SK-N-SH (cell line): ENCODE measurements around the gene CDHR4. TPM values are rescaled to one million over a fixed set of nuclear protein-coding genes. Genes with fewer than 3 reads are reported as not detected.

ENCODE experiments used
- CTCF ChIA-PET: fragments of 300-600, 350-600 bp; formaldehyde crosslinking; extraction: SDS; loops from one replicate; lab custom pipeline; 2021; lab: Yijun Ruan, JAX
- POLR2A ChIA-PET: fragments of 350-600 bp; sonication (Branson Sonifier 250); formaldehyde crosslinking; extraction: SDS; loops from one replicate; lab custom pipeline; 2020; ENCODE audit warnings: antibody characterized with exemption, inconsistent platforms; lab: Yijun Ruan, JAX
- DNase-seq: peaks from one replicate; pipeline ENCODE4 v3.0.0; 2012
- H2AFZ ChIP-seq: fragments of 200-600 bp; sonication (generic); 2 replicates; pipeline ENCODE4 v1.8.1; 2016; ENCODE audit warnings: antibody characterized with exemption, mild to moderate bottlenecking, low read depth
- H3F3A ChIP-seq: fragments of 200-600 bp; sonication (generic); replicated peaks from 2 replicates; pipeline ENCODE3; 2016; ENCODE audit warnings: antibody characterized with exemption, mild to moderate bottlenecking; ENCODE audit not compliant: insufficient read depth
- H3K27ac ChIP-seq, 2 experiments: fragments of 200-500 bp in 1 of 2; fragments of 200-600 bp in 1 of 2; sonication (Bioruptor generic) in 1 of 2; sonication (generic), shearing (Covaris generic) in 1 of 2; 2 replicates each; pipeline versions ENCODE4 v1.5.1 to v1.6.1; 2014 to 2016; ENCODE audit warnings: low read depth in 2 of 2, inconsistent platforms in 1 of 2, low read length in 1 of 2, mild to moderate bottlenecking in 1 of 2, mixed read lengths in 1 of 2
- H3K27me3 ChIP-seq: fragments of 200-600 bp; sonication (generic), shearing (Covaris generic); 2 replicates; pipeline ENCODE4 v1.6.1; 2016; ENCODE audit warnings: mixed run types; ENCODE audit not compliant: insufficient read depth
- H3K36me3 ChIP-seq, 2 experiments: fragments of 200-500 bp in 1 of 2; fragments of 200-600 bp in 1 of 2; sonication (Bioruptor generic) in 1 of 2; sonication (generic) in 1 of 2; replicated peaks in 1 of 2; 2 replicates each; pipeline versions ENCODE3 to v1.5.1; 2014 to 2016; ENCODE audit warnings: low read length in 1 of 2, mild to moderate bottlenecking in 1 of 2; ENCODE audit not compliant: insufficient read depth in 2 of 2, control insufficient read depth in 1 of 2
- H3K4me1 ChIP-seq, 2 experiments: fragments of 200-500 bp in 1 of 2; fragments of 200-600 bp in 1 of 2; sonication (Bioruptor generic) in 1 of 2; sonication (generic), shearing (Covaris generic) in 1 of 2; 2 replicates each; pipeline versions ENCODE4 v1.5.1 to v1.6.1; 2014 to 2016; ENCODE audit warnings: low read depth in 1 of 2, low read length in 1 of 2, mixed run types in 1 of 2; ENCODE audit not compliant: insufficient read depth in 2 of 2, control insufficient read depth in 1 of 2
- H3K4me2 ChIP-seq: fragments of 200-600 bp; sonication (generic), shearing (Covaris generic); 2 replicates; pipeline ENCODE4 v1.6.1; 2017; ENCODE audit warnings: mixed run types
- H3K4me3 ChIP-seq, 2 experiments: fragments of 200-500 bp in 1 of 2; fragments of 200-600 bp in 1 of 2; sonication (Bioruptor generic) in 1 of 2; sonication (generic), shearing (Covaris generic) in 1 of 2; 2 replicates each; pipeline versions ENCODE4 v1.5.1 to v1.8.1; 2014 to 2016; ENCODE audit warnings: low read depth in 2 of 2, inconsistent platforms in 1 of 2, low read length in 1 of 2, mild to moderate bottlenecking in 1 of 2, mixed read lengths in 1 of 2, moderate library complexity in 1 of 2
- H3K79me2 ChIP-seq: fragments of 200-600 bp; sonication (generic); 2 replicates; pipeline ENCODE4 v1.8.1; 2017; ENCODE audit warnings: mild to moderate bottlenecking; ENCODE audit not compliant: insufficient read depth
- H3K9ac ChIP-seq: fragments of 200-600 bp; sonication (generic); 2 replicates; pipeline ENCODE4 v1.6.1; 2017; ENCODE audit warnings: mixed run types
- H3K9me2 ChIP-seq: fragments of 200-600 bp; sonication (generic); 2 replicates; pipeline ENCODE4 v1.6.1; 2017; ENCODE audit warnings: mixed run types
- H3K9me3 ChIP-seq: fragments of 200-600 bp; sonication (generic); 2 replicates; pipeline ENCODE4 v1.6.1; 2017; ENCODE audit warnings: mixed run types, mild to moderate bottlenecking, moderate library complexity
- H4K20me1 ChIP-seq: fragments of 200-600 bp; sonication (generic); 2 replicates; pipeline ENCODE4 v1.6.1; 2017; ENCODE audit warnings: mild to moderate bottlenecking, mixed run types; ENCODE audit not compliant: insufficient read depth
- FOXJ3 ChIP-seq: sonication (generic); formaldehyde crosslinking; IDR thresholded peaks from 2 replicates; pipeline ENCODE4 v1.5.1; 2020; ENCODE audit warnings: mild to moderate bottlenecking, missing genetic modification reagents
- FOXM1 ChIP-seq: IDR thresholded peaks from 2 replicates; pipeline ENCODE4 v1.4.0; 2012; ENCODE audit warnings: low read depth, mild to moderate bottlenecking
- MEF2A ChIP-seq: IDR thresholded peaks from 2 replicates; pipeline ENCODE4 v1.4.0; 2012; ENCODE audit warnings: low read depth, borderline replicate concordance
- MXI1 ChIP-seq: IDR thresholded peaks from 2 replicates; pipeline ENCODE4 v1.6.1; 2012; ENCODE audit warnings: mild to moderate bottlenecking, low read depth, low read length, improper control_type of control experiment
- POLR2AphosphoS5 ChIP-seq: IDR thresholded peaks from 2 replicates; pipeline ENCODE4 v1.6.1; 2012; ENCODE audit warnings: low read depth, low read length
- RAD21 ChIP-seq: IDR thresholded peaks from 2 replicates; pipeline ENCODE4 v1.6.1; 2012; ENCODE audit warnings: mild to moderate bottlenecking, low read length
- RXRA ChIP-seq: IDR thresholded peaks from 2 replicates; pipeline ENCODE4 v1.4.0; 2012; ENCODE audit warnings: low read depth, mild to moderate bottlenecking, borderline replicate concordance
- TAF1 ChIP-seq: IDR thresholded peaks from 2 replicates; pipeline ENCODE4 v1.6.1; 2012; ENCODE audit warnings: low read depth, mild to moderate bottlenecking, low read length, moderate library complexity, borderline replicate concordance
- TCF12 ChIP-seq: IDR thresholded peaks from 2 replicates; pipeline ENCODE4 v1.4.0; 2012
- TEAD4 ChIP-seq: IDR thresholded peaks from 2 replicates; pipeline ENCODE4 v1.4.0; 2012; ENCODE audit warnings: mild to moderate bottlenecking, borderline replicate concordance; ENCODE audit not compliant: insufficient read depth
- YY1 ChIP-seq: IDR thresholded peaks from 2 replicates; pipeline ENCODE4 v1.4.0; 2012; ENCODE audit warnings: low read depth, mild to moderate bottlenecking
- WGBS: methylation state at CpG from one replicate; pipeline ENCODE4 v1.1.6; 2017; ENCODE audit warnings: low lambda C conversion rate; 5-methylcytosine and 5-hydroxymethylcytosine counted together
- polyA plus RNA-seq, 3 experiments: library from polyadenylated mRNA; depleted of rRNA; stranded (reverse); fragments of >200 nt; gene quantifications; 2 replicates each; pipeline ENCODE4 v1.2.3, GENCODE V29; 2012
- TF ChIP-seq, protein P1 (sequence below): fragments of 150-350 bp; IDR thresholded peaks from 2 replicates; pipeline ENCODE4 v1.6.1; 2017; ENCODE audit warnings: antibody characterized with exemption, low read length, low read depth, borderline replicate concordance
- TF ChIP-seq, protein P2 (sequence below): IDR thresholded peaks from 2 replicates; pipeline ENCODE4; 2012
- TF ChIP-seq, protein P3 (sequence below): fragments of 150-350 bp; IDR thresholded peaks from 2 replicates; pipeline ENCODE4 v1.6.1; 2016; ENCODE audit warnings: mild to moderate bottlenecking, low read depth, low read length
- TF ChIP-seq, protein P4 (sequence below): IDR thresholded peaks from 2 replicates; pipeline ENCODE4 v1.4.0; 2012; ENCODE audit warnings: low read depth

CDHR4 gene
- polyA plus RNA-seq, 1 of the 3 experiments (the other 2 are of a cell fraction) = 0.07 TPM

DNA sequence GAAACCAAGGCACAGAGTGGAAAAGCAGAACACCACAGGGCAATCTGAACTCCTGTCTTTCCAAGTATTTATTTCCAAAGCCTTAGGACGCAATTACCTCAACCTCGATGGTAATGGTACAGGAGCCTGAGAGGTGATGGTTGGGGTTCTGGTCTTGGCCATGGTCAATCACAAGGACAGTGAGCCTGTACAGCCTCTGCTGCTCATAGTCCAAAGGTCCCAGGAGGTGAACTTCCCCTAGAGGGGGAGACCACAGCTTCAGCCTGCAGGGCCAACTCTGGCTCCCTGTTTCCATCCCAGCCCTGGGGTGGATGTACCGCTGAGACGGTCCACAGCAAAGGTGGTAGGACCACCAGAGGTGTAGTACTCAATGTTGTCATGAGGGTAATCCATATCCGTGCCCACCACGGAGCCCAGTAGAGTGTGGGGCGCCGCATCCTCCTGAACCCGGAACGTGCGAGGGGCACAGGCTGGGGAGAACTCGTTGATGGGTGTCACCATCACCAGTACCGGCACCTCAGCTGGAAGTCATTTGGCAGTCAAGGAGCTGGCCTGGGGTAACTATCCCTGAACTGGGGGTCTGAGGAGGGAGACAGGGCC lies 6.1 kb downstream of the CDHR4 start (continued):
- TF ChIP-seq, protein P1, sequence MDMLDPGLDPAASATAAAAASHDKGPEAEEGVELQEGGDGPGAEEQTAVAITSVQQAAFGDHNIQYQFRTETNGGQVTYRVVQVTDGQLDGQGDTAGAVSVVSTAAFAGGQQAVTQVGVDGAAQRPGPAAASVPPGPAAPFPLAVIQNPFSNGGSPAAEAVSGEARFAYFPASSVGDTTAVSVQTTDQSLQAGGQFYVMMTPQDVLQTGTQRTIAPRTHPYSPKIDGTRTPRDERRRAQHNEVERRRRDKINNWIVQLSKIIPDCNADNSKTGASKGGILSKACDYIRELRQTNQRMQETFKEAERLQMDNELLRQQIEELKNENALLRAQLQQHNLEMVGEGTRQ = no peak
- no peak for TF ChIP-seq TAF1
- TF ChIP-seq TEAD4 = no peak
- TF ChIP-seq MEF2A = no peak
- TF ChIP-seq FOXM1 = no peak
- TF ChIP-seq, protein P2, sequence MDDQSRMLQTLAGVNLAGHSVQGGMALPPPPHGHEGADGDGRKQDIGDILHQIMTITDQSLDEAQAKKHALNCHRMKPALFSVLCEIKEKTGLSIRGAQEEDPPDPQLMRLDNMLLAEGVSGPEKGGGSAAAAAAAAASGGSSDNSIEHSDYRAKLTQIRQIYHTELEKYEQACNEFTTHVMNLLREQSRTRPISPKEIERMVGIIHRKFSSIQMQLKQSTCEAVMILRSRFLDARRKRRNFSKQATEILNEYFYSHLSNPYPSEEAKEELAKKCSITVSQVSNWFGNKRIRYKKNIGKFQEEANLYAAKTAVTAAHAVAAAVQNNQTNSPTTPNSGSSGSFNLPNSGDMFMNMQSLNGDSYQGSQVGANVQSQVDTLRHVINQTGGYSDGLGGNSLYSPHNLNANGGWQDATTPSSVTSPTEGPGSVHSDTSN = no peak
- TF ChIP-seq TCF12 = no peak
- TF ChIP-seq MXI1 = no peak

DNA sequence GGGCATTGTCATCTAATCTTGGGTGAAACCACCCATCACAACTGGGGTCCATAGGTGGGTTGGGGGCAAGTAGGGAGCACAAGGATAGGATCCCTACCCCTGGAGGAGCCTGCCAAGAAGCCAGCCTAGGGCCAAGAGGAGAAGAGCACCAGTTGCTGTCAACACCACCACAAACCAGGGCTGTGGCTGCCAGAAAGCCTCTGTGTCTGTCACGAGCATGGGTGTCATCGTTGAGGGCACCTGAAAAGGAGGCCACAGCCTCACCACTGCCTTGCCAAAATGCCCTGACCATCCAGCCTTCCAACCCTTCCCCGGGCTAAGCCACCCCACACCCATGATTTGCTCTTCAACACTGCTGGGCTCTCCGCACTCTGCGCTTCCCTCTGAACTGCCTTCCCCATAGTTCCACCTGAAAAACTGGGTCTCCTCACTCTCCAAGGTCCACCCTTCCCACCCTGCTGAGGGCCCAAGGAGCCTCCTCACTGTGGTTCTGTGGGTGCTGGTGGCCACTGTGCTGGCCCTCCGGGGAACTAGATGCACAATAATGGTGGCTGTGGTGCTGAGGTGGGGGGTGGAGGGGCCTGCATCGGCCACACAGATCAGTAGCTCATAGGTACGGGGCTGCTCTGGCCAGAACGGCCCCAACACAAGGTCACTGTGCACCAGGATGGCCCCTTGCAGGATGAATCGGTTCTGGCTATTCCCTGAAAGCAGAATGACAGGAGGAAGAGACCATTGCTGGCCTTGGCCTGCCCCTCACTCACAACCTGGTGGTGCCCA lies 7.1 kb downstream of the CDHR4 start:
- Histone ChIP-seq H3K4me2 (no peak overlapping the region), H3K4me1 (no peaks in the 10 kb centered on the region), H3K4me3 (no peak overlapping the region), H3K79me2 (no peaks in the 10 kb centered on the region), H2AFZ (no peak overlapping the region), H3F3A (no peaks in the 10 kb centered on the region), H3K9ac (no peak overlapping the region), H3K9me3 (no peaks in the 10 kb centered on the region), H4K20me1 (no peaks in the 10 kb centered on the region), H3K27ac (no peak overlapping the region), H3K9me2 (no peaks in the 10 kb centered on the region), H3K36me3 (no peaks in the 10 kb centered on the region), H3K27me3 (no peaks in the 10 kb centered on the region)
- CTCF ChIA-PET = interaction anchor here (1.1 to 2.7 kb wide), 2 partner anchors 10 to 47 kb away, joined by 4 to 10 read pairs; partner anchors contain the start of gene INKA1
- peak; percentile 3 for DNase-seq
- WGBS = 75% methylated on average over 6 of the region's 10 CpGs
- POLR2A ChIA-PET = no interaction called here
- no peak for TF ChIP-seq RAD21
- no peak for TF ChIP-seq YY1
- TF ChIP-seq, protein P3, sequence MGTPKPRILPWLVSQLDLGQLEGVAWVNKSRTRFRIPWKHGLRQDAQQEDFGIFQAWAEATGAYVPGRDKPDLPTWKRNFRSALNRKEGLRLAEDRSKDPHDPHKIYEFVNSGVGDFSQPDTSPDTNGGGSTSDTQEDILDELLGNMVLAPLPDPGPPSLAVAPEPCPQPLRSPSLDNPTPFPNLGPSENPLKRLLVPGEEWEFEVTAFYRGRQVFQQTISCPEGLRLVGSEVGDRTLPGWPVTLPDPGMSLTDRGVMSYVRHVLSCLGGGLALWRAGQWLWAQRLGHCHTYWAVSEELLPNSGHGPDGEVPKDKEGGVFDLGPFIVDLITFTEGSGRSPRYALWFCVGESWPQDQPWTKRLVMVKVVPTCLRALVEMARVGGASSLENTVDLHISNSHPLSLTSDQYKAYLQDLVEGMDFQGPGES = no peak
- TF ChIP-seq POLR2AphosphoS5 = no peak
- TF ChIP-seq, protein P4, sequence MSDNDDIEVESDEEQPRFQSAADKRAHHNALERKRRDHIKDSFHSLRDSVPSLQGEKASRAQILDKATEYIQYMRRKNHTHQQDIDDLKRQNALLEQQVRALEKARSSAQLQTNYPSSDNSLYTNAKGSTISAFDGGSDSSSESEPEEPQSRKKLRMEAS = no peak
- no peak for TF ChIP-seq RXRA
- no peak for TF ChIP-seq FOXJ3 (CRISPR knock-in tag)
